Sigmoid colon (tissue), 7 donors: Measurements from ENCODE around the gene MFAP4. TPM values are rescaled to one million over a fixed set of nuclear protein-coding genes. Genes with fewer than 3 reads are reported as not detected.

Source experiments
- DNase-seq: peaks from one replicate; pipeline ENCODE4 v3.0.0-alpha.2; 2019
- H3K27ac ChIP-seq, 4 donors: fragments of 200-600 bp; sonication (generic); one replicate each; pipeline ENCODE4 v1.5.1; 2016 to 2019; ENCODE audit warnings: mild to moderate bottlenecking in 1 of 4
- H3K27me3 ChIP-seq, 3 donors: fragments of 200-600 bp; sonication (generic); one replicate each; pipeline ENCODE4 v1.5.1; 2019; ENCODE audit warnings: mild to moderate bottlenecking in 1 of 3
- H3K36me3 ChIP-seq, 4 donors: fragments of 200-600 bp; sonication (generic); one replicate each; pipeline ENCODE4 v1.5.1; 2016 to 2019
- H3K4me1 ChIP-seq, 4 donors: fragments of 200-600 bp; sonication (generic); one replicate each; pipeline ENCODE4 v1.5.1; 2017 to 2019
- H3K4me3 ChIP-seq, 4 donors: fragments of 200-600 bp; sonication (generic); one replicate each; pipeline ENCODE4 v1.5.1; 2017 to 2019; ENCODE audit warnings: mild to moderate bottlenecking in 2 of 4, moderate library complexity in 1 of 4
- H3K9me3 ChIP-seq, 4 donors: fragments of 200-600 bp in 3 of 4; sonication (generic) in 3 of 4; one replicate each; pipeline versions ENCODE4 v1.5.1 to v1.6.1; 2013 to 2019
- CTCF ChIP-seq, 4 experiments: fragments of 450-650 bp in 3 of 4; fragments of 200-600 bp in 1 of 4; IDR thresholded peaks; one replicate each; pipeline ENCODE4 v1.5.1; 2016 to 2019; ENCODE audit warnings: antibody characterized with exemption in 4 of 4, mild to moderate bottlenecking in 3 of 4, moderate library complexity in 2 of 4
- EP300 ChIP-seq, 4 donors: sonication (generic); formaldehyde crosslinking; IDR thresholded peaks; one replicate each; pipeline ENCODE4 v1.6.1; 2017; ENCODE audit warnings: antibody characterized with exemption in 4 of 4
- POLR2A ChIP-seq, 2 donors: fragments of 450-650 bp; IDR thresholded peaks; one replicate each; pipeline ENCODE4 v1.6.1; 2016; ENCODE audit warnings: antibody characterized with exemption in 2 of 2, mild to moderate bottlenecking in 2 of 2, moderate library complexity in 2 of 2
- POLR2AphosphoS5 ChIP-seq, 4 donors: sonication (generic); formaldehyde crosslinking; IDR thresholded peaks; one replicate each; pipeline ENCODE4 v1.6.1; 2017; ENCODE audit warnings: antibody characterized with exemption in 4 of 4
- WGBS, 2 donors: extraction: QIAGEN DNeasy Blood & Tissue Kit; methylation state at CpG; one replicate each; pipeline ENCODE4 v1.1.7; 2013; 5-methylcytosine and 5-hydroxymethylcytosine counted together
- intact Hi-C: fragments of 100-400 bp; cut with DNase I; formaldehyde crosslinking; loops from one replicate; pipeline ENCODE4 v1.15.1; 2023
- polyA plus RNA-seq, 3 donors: library from polyadenylated mRNA; stranded (reverse); fragments of 200-250 nt; gene quantifications; one replicate each; pipeline ENCODE4 v1.2.3, GENCODE V29; 2013
- total RNA-seq, 4 donors: library from RNA; depleted of rRNA; stranded (reverse); fragments of >200 nt; gene quantifications; one replicate each; pipeline ENCODE4 v1.1.0, GENCODE V29; 2016
- donor health status: healthy with polysubstance abuse.
- donor health status: Bipolar disorder and iron deficiency.
- donor health status: healthy.

MFAP4 gene
- total and polyA plus RNA-seq, 7 donors: 9.9 to 324 (median 189) TPM

- intact Hi-C loops: no loop called here
- Histone ChIP-seq H3K36me3 (no peaks in the 10 kb centered on the region), H3K27me3 (no peaks in the 10 kb centered on the region), H3K9me3 (no peaks in the 10 kb centered on the region), H3K4me1 (no peaks in the 10 kb centered on the region), H3K27ac (no peak overlapping the region), H3K4me3 (no peak overlapping the region)
- 78 to 88% methylated on average over 7 of the region's 7 CpGs for WGBS, 2 donors
- DNase-seq: peak; percentile 53
- TF ChIP-seq POLR2AphosphoS5 (IDR thresholded peaks at IDR 0.05): no peak
Observed at GRCh38 chr17:19371259-19372010, 15.6 kb downstream of the MFAP4 start.

GRCh38 chr17:19370493-19370960 is 16.5 kb downstream of the MFAP4 start:
- intact Hi-C loops: no loop called here
- Histone ChIP-seq H3K9me3 (no peaks in the 10 kb centered on the region), H3K27ac (no peak overlapping the region), H3K27me3 (no peaks in the 10 kb centered on the region), H3K36me3 (no peaks in the 10 kb centered on the region), H3K4me1 (no peaks in the 10 kb centered on the region), H3K4me3 (no peak overlapping the region)
- TF ChIP-seq POLR2AphosphoS5 (IDR thresholded peaks at IDR 0.05) (peak in 1 of 4 donors; percentile 6), POLR2A (IDR thresholded peaks at IDR 0.05) (no peak)
- DNase-seq: peak; percentile 75
- 56 to 83% methylated on average over 7 of the region's 7 CpGs for WGBS, 2 donors

GRCh38 chr17:19369846-19370492 is 17.0 kb downstream of the MFAP4 start:
- intact Hi-C loops: no loop called here
- H3K4me1 ChIP-seq: no peaks in the 10 kb centered on the region
- TF ChIP-seq POLR2AphosphoS5 (IDR thresholded peaks at IDR 0.05) (no peak), POLR2A (IDR thresholded peaks at IDR 0.05) (no peak), EP300 (IDR thresholded peaks at IDR 0.05) (no peak), CTCF (IDR thresholded peaks at IDR 0.05) (no peak)
- H3K9me3 ChIP-seq: no peaks in the 10 kb centered on the region
- H3K36me3 ChIP-seq: no peaks in the 10 kb centered on the region
- peak overlapping the region in 1 of 4 donors; percentile 20 for H3K27ac ChIP-seq
- H3K27me3 ChIP-seq: no peaks in the 10 kb centered on the region
- DNase-seq: peak; percentile 74
- 71 to 78% methylated on average over 12 of the region's 12 CpGs for WGBS, 2 donors
- H3K4me3 ChIP-seq: no peak overlapping the region

- TF ChIP-seq EP300 (IDR thresholded peaks at IDR 0.05): no peak
- TF ChIP-seq CTCF (IDR thresholded peaks at IDR 0.05): no peak
- TF ChIP-seq POLR2AphosphoS5 (IDR thresholded peaks at IDR 0.05): no peak
- TF ChIP-seq POLR2A (IDR thresholded peaks at IDR 0.05): no peak
- intact Hi-C loops: no loop called here
- DNase-seq: peak; percentile 55
- no peak overlapping the region for H3K27ac ChIP-seq
- 70 to 86% methylated on average over 16 of the region's 16 CpGs for WGBS, 2 donors
- no peaks in the 10 kb centered on the region for H3K27me3 ChIP-seq
- no peaks in the 10 kb centered on the region for H3K9me3 ChIP-seq
- H3K36me3 ChIP-seq: no peaks in the 10 kb centered on the region
- no peak overlapping the region for H3K4me3 ChIP-seq
- peaks cover 0 to 4% (median 0%) of the 10 kb centered on the region in 4 donors for H3K4me1 ChIP-seq
Observed at GRCh38 chr17:19369107-19369778, 17.7 kb downstream of the MFAP4 start.

GRCh38 chr17:19368229-19368628 is 18.8 kb downstream of the MFAP4 start:
- Histone ChIP-seq H3K27ac (no peak overlapping the region), H3K4me1 (peaks cover 0 to 7% (median 2%) of the 10 kb centered on the region in 4 donors), H3K9me3 (no peaks in the 10 kb centered on the region), H3K27me3 (no peaks in the 10 kb centered on the region), H3K4me3 (no peak overlapping the region), H3K36me3 (no peaks in the 10 kb centered on the region)
- intact Hi-C loops: no loop called here
- 91 to 94% methylated on average over 4 of the region's 4 CpGs for WGBS, 2 donors
- no peak for TF ChIP-seq POLR2AphosphoS5 (IDR thresholded peaks at IDR 0.05)
- TF ChIP-seq EP300 (IDR thresholded peaks at IDR 0.05): no peak
- no peak for TF ChIP-seq CTCF (IDR thresholded peaks at IDR 0.05)
- TF ChIP-seq POLR2A (IDR thresholded peaks at IDR 0.05): no peak
- DNase-seq: peak; percentile 56
